Activated naive CD4-positive, alpha-beta T cell treated with anti-CD3 and anti-CD28 coated beads, Interleukin-2, amount 50 U/mL, for 24 hours (primary cell): ENCODE data around the gene AHNAK2.

Source experiments
- H3K27ac Mint-ChIP-seq: one replicate; pipeline ENCODE4 v1.8.0; 2021; ENCODE audit warnings: mild to moderate bottlenecking, mixed read lengths
- H3K27me3 Mint-ChIP-seq: one replicate; pipeline ENCODE4 v1.8.0; 2021; ENCODE audit warnings: mixed read lengths
- H3K36me3 Mint-ChIP-seq: one replicate; pipeline ENCODE4 v1.8.0; 2021; ENCODE audit warnings: mixed read lengths
- H3K4me1 Mint-ChIP-seq: one replicate; pipeline ENCODE4 v1.8.0; 2021; ENCODE audit warnings: mixed read lengths
- H3K4me3 Mint-ChIP-seq: one replicate; pipeline ENCODE4 v1.8.0; 2021; ENCODE audit warnings: mild to moderate bottlenecking, mixed read lengths
- H3K9me3 Mint-ChIP-seq: one replicate; pipeline ENCODE4 v1.8.0; 2021; ENCODE audit warnings: mixed read lengths

Gene AHNAK2

DNA sequence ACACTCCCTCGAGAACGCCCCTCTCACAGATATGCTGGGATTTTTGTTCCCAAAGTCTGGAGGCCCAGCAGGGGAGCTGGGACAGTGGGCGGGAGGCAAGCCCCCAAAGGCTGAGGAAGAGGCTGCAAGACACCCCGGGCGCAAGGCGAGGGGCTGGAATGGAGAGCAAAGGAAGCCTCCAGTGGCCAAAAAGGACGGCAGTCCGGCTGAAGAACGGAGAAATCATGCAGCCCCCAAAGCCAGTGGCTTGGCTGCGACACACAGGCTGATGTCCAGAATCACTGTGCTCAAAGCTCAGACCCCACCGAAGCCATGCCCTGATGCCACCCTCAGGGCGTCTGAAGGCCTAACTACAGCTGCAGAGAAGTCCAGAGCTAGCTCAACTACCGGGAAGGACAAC lies 18.3 kb upstream of the AHNAK2 start:
- Mint-ChIP-seq H3K9me3 (no peaks in the 10 kb centered on the region), H3K27me3 (no peaks in the 10 kb centered on the region), H3K27ac (no peak overlapping the region), H3K36me3 (peaks cover 3% of the 10 kb centered on the region), H3K4me1 (no peaks in the 10 kb centered on the region), H3K4me3 (no peak overlapping the region)

DNA sequence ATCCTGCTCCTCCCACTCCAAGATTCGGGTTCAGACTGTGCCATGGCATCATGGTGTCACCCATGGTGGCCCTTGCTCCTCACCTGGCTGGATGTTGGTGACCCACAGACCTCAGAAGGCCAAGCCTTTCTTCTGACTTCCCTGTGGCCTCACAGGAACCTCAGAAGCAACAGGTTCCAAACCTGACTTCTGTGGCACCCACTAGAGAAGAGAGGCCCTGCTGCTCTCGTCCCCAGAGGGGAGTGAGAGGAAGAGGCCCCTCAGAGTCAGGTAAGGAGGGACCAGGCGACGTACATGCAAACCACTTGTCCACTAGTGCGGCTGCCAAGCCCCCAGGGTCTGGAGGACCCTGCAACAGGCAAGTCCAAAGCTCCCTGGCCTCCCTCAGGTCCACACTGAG lies 17.9 kb upstream of the AHNAK2 start:
- H3K9me3 Mint-ChIP-seq: no peaks in the 10 kb centered on the region
- peaks cover 3% of the 10 kb centered on the region for H3K36me3 Mint-ChIP-seq
- H3K4me3 Mint-ChIP-seq: no peak overlapping the region
- H3K4me1 Mint-ChIP-seq: no peaks in the 10 kb centered on the region
- no peak overlapping the region for H3K27ac Mint-ChIP-seq
- no peaks in the 10 kb centered on the region for H3K27me3 Mint-ChIP-seq

DNA sequence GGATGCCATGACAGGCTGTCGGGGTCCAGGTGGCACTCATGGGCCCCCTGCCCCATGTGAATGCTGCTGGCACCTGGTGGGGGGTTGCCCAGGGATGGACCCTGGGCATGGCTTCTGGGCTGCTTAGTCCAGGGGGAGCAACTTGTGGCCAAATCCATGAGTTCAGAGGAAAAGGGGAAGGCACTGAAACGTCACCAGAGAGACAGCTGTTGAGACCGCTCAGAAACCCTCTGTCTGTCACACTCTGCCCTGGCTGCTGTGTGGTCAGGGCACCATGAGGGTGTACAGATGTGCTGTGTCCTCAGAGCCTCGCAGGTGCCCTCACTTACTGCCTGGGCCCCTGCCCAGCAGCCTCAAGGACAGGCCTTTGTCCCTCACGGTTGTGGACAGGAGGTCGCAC lies 16.8 kb upstream of the AHNAK2 start:
- Mint-ChIP-seq H3K4me1 (no peaks in the 10 kb centered on the region), H3K27ac (no peak overlapping the region), H3K36me3 (peaks cover 3% of the 10 kb centered on the region), H3K27me3 (no peaks in the 10 kb centered on the region), H3K9me3 (no peaks in the 10 kb centered on the region), H3K4me3 (no peak overlapping the region)

DNA sequence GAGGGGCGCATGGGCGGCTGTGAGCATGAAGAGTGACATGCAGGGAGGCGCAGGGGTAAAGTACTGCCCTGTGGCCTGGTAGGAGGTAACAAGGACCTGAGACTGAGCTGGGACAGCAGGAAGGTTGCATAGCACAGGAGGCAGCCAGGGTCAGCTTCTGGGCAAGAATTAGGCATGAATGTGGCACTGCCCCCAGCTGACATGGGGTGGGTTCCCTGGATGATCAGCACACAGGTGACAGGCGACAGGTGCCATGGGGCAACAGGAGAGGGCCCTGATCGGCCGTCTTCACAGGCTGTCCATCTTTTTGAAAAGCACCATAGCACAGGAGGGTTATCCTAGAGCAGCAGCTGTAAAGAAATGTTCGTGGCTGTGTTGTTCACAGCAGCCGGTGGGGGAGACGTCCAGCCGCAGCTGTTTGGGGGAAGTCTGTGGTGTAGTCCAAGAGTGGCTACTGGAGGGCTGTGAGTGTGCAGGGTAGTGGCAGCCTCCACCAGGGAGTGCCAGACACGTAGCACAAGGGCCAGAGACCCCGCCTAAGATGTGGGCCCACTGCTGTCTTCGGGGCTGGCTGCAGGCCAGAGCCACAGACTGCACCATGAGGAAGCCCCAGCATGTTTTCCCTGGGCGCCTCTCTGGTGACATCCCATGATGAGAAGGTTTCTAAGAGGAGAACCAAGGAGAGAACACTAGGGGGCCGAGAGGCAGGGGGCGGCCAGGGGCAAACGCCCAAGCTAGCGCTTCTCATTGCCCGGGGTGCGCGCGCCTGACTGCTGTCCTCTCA lies 15.8 kb upstream of the AHNAK2 start:
- Mint-ChIP-seq H3K4me1 (no peaks in the 10 kb centered on the region), H3K27me3 (no peaks in the 10 kb centered on the region), H3K9me3 (no peaks in the 10 kb centered on the region), H3K36me3 (peaks cover 3% of the 10 kb centered on the region), H3K27ac (no peak overlapping the region), H3K4me3 (no peak overlapping the region)

DNA sequence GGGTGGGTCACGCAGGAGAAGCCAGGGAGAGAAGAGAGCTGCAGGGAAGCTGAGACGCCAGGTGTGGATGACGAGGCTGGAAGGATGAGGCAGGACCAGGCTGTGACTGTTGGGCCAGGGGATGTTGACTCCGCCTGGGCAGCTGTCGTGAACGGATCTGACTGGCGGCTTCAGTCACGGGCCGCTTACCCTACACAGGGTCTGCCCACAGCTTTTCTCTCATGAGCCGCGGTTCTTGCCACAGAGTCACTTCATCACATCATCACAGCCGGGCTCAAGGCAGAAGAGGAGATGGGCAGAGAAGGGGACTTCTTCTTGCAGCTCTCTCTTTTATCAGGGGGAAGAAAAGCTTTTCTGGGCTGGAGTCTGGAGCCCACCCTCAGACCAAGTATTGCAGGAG lies 15.1 kb upstream of the AHNAK2 start:
- H3K9me3 Mint-ChIP-seq: no peaks in the 10 kb centered on the region
- H3K36me3 Mint-ChIP-seq: peaks cover 3% of the 10 kb centered on the region
- no peaks in the 10 kb centered on the region for H3K4me1 Mint-ChIP-seq
- H3K27me3 Mint-ChIP-seq: no peaks in the 10 kb centered on the region
- no peak overlapping the region for H3K27ac Mint-ChIP-seq
- H3K4me3 Mint-ChIP-seq: no peak overlapping the region

DNA sequence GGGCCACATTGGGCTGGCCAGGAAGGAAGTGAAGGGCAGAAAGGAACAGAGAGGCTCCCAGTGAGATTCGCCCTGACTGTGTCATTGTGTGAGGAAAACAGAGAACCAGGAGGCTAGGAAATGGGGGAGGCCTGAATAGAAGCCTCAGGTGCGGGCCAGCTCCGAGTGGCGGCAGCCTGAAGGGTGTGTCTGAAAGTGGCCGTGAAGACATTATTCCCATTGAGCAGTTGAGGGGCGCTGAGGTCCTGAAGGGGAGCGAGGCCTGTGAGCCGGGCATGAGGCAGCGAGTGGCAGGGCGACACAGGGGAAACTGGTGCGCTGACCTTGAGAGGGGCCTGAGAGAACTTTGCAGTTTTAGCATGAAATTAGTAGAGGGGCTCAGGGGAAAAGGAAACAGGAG lies 14.3 kb upstream of the AHNAK2 start:
- Mint-ChIP-seq H3K4me3 (no peak overlapping the region), H3K9me3 (no peaks in the 10 kb centered on the region), H3K36me3 (peaks cover 3% of the 10 kb centered on the region), H3K27ac (peak overlapping the region; percentile 46), H3K4me1 (peaks cover under 1% of the 10 kb centered on the region), H3K27me3 (no peaks in the 10 kb centered on the region)

DNA sequence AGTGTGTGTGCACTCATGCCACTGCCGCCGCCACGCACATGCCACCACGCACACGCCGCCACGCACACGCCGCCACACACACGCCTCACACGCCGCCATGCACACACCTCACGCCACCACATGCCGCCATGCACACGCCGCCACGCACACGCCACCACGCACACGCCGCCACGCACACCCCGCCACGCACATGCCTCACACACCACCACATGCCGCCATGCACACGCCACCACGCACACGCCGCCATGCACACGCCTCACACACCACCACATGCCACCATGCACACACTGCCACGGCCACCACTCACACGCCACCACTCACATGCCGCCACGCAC lies 13.7 kb upstream of the AHNAK2 start:
- H3K27ac Mint-ChIP-seq: peak overlapping the region; percentile 62
- no peaks in the 10 kb centered on the region for H3K27me3 Mint-ChIP-seq
- no peaks in the 10 kb centered on the region for H3K9me3 Mint-ChIP-seq
- H3K4me1 Mint-ChIP-seq: peaks cover 4% of the 10 kb centered on the region
- no peak overlapping the region for H3K4me3 Mint-ChIP-seq
- peaks cover 3% of the 10 kb centered on the region for H3K36me3 Mint-ChIP-seq

DNA sequence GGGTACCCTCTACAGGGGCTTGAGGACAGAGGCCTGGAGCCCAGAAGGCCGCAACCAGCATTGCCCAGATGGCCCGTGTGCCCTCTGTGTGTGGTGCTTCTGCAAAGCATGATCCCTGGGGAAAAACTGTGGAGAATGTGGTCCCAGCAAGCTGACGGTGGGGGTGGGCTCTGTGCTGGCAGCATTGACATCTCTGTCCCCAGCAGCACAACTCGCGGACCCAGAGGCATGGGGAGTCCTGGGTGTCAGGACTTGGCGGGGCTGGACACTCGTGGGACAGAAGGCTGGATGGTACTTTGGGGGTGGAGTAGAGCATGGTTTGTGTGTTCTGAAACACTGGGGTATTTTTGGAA lies 11.8 kb upstream of the AHNAK2 start:
- Mint-ChIP-seq H3K27ac (no peak overlapping the region), H3K27me3 (no peaks in the 10 kb centered on the region)

DNA sequence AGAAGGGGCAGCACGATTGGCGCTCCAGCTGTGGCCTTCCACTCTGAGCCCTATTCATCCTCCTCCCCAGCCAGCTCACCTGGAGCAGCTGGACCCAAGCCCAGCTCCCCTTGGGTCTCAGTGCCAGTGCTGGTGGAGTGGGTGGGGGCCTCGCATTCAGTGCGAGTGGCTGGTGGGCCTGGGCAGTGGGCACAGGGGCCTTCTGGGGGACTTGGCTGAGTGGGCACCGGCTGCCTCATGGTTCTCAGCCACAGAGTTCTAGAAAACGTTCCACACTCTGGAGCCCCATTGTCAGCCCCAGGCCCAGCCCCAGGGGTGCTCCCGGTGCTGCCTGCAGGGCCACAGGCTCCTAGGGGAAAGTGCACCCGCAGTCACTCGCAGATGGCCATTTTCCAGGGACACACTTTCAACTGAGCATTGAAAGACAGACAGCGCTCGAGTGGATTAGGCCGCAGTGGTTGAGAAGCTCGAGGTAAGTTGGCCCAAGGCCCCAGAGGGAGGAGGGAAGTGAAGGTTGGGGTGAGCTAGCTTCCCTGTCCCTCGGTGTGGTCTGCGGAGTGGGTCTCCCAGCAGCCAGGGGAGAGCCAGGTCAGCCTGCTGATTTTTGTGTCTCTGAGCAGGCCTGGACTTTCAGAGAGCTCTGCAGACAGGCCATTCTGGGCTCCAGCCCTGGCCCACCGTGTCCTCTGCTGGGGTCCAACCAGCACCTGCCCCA lies 11.2 kb upstream of the AHNAK2 start:
- H3K4me3 Mint-ChIP-seq: no peak overlapping the region
- peaks cover 6% of the 10 kb centered on the region for H3K4me1 Mint-ChIP-seq
- no peaks in the 10 kb centered on the region for H3K9me3 Mint-ChIP-seq
- H3K27ac Mint-ChIP-seq: no peak overlapping the region
- H3K27me3 Mint-ChIP-seq: no peaks in the 10 kb centered on the region
- H3K36me3 Mint-ChIP-seq: peaks cover 3% of the 10 kb centered on the region

More for the DNA sequence above, 11.8 kb upstream of the AHNAK2 start:
- Mint-ChIP-seq H3K4me3 (no peak overlapping the region), H3K36me3 (peaks cover 3% of the 10 kb centered on the region), H3K9me3 (no peaks in the 10 kb centered on the region), H3K4me1 (peaks cover 4% of the 10 kb centered on the region)

DNA sequence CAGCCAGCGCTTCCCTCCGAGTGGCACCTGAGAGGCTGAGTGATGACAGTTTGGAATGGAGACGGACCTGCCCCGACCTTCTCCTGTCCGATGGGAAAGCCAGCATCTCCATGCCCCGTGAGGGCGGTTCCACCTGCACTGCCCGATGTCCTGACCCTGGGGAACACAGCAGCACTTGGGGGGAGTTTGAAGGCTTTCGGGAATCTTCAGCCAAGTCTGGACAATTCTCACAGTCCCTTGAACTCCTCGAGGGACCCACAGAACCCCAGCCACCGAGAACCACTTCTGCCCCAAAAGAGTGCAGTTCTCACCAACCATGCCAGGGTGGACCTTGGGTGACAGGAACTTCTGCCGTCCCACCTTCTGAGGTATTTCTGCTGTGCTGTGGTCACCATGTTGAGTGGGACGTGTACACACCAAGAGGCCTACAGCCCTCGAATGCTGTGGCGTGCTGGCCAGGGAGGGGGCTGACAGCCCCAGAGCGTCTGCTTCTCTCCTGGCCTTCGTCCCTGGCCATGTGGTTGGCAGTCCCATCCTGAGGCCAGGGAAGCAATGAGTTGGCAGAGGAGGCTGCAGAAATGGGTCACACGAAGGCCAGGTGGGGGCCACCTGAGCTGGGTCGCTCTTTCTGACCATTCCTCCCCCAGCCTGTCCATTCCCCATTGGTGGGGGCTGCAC lies 8.5 kb upstream of the AHNAK2 start:
- Mint-ChIP-seq H3K36me3 (no peaks in the 10 kb centered on the region), H3K9me3 (no peaks in the 10 kb centered on the region), H3K27me3 (no peaks in the 10 kb centered on the region), H3K27ac (no peak overlapping the region), H3K4me3 (peak overlapping the region; percentile 74), H3K4me1 (peaks cover 8% of the 10 kb centered on the region)

DNA sequence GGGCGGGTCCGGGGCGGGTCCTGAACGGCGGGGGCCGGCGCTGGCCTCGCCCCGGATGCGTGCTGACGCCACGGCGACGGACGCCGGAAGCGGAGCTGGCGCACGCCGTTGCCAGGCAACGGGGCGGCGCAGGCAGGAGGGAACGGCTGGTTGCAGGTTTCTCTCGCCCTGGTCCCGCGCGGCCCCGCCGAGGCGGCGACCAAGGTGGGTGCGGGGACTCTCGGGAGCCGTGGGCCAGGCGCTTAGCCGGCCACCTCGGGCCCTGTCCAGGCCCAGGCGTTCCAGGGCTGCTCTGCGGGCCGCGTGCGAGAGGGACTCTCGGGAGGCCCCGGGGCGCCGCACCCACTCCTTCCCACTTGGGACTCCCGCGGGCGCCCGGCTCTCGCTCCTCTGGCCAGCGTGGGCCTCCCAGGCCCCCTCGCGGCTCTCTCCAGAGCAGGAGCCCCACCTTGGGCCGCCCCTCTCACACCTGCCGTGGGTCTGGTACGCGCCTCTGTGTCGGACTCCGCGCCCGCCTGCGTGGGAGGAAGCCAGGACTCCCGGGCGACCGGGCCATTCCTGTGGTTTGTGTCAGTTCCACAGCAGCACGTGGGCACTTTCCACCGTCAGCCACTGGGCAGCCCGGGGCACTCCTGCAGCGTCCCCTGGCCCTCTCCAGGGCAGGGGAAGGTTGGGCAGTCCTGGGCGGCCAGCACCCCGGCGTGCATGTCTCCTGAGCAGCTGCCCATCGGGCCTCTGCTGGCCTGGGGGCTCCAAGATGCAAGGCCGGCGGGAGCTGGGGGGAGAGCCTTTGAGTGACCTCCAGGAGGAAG lies 7.7 kb upstream of the AHNAK2 start, which contains the start of gene CLBA1:
TSS of gene CLBA1 (plus strand) at position 114 of the 812 bp plus-strand sequence. CDS start at position 758, 644 bp downstream.
- Mint-ChIP-seq H3K27me3 (no peaks in the 10 kb centered on the region), H3K9me3 (no peaks in the 10 kb centered on the region), H3K4me1 (peaks cover 8% of the 10 kb centered on the region), H3K36me3 (no peaks in the 10 kb centered on the region), H3K27ac (peak within 1 kb of the TSS; percentile 91), H3K4me3 (peak within 1 kb of the TSS; percentile 82)

DNA sequence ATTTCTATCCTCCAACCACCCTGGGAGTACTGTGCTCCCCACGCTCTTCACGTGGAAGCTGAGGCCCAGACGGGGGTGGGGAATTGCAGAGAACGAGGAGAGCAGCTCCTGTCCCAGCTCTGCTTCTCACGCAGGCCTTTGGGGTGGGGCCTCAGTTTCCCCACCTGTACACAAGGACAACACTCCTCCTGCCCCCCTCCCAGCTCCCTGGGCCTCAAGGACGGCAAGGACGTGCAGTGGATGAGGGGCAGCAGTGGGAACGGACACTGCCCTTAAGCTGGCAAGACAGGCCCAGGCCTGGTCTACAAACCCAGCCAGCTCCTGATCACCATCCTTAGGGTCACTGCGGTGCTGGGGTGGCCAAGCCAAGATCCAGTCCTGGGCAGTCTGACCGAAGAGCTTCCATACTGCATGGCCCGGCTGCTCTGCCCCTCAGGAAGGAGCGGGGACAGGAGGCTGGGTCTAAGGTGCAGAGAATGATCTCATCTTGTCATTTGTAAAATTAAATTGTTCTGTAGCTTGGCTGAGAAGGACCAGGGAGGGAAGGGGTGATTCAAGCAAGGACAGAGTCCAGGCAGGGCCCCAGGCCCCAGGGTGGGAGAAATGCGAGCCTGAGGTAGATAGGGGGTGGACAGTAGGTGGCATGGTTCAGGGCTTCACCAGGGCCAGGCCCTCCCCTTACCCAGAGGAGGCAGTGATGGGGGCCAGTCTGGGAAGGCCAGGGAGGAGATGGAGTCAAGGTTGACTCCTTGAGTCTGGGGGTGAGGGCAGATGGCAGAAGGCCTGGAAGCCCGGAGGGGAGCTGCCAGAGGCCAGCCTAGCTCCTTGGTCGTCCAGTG lies 6.1 kb upstream of the AHNAK2 start:
- Mint-ChIP-seq H3K4me3 (peak overlapping the region; percentile 82), H3K27me3 (no peaks in the 10 kb centered on the region), H3K9me3 (no peaks in the 10 kb centered on the region), H3K36me3 (no peaks in the 10 kb centered on the region), H3K4me1 (peaks cover 8% of the 10 kb centered on the region), H3K27ac (peak overlapping the region; percentile 91)

DNA sequence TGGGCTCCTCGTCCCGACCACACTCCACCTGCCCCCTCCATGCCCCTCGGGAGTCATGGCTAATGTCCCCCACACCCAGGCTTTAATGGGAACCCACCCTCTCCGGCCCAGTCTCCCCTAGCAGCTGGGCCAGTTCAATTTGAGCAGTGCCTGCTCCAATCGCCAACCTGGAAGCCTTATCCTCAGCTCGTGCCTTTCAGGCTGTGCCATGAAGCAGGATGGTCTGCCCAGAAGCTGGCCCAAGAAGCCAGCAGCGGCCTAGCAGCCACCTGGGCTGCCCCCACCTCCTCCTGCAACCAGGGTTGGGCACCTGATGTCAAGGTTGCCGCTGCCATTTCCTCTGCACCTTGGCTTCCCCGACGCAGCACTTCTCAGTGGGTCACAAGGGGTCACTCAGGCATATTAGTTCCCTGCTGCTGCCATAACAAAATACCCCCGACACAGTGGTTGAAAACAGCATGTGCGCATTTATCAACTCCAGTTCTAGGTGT lies 5.1 kb upstream of the AHNAK2 start:
- H3K36me3 Mint-ChIP-seq: no peaks in the 10 kb centered on the region
- H3K27me3 Mint-ChIP-seq: no peaks in the 10 kb centered on the region
- no peak overlapping the region for H3K27ac Mint-ChIP-seq
- no peaks in the 10 kb centered on the region for H3K9me3 Mint-ChIP-seq
- peaks cover 8% of the 10 kb centered on the region for H3K4me1 Mint-ChIP-seq
- no peak overlapping the region for H3K4me3 Mint-ChIP-seq

DNA sequence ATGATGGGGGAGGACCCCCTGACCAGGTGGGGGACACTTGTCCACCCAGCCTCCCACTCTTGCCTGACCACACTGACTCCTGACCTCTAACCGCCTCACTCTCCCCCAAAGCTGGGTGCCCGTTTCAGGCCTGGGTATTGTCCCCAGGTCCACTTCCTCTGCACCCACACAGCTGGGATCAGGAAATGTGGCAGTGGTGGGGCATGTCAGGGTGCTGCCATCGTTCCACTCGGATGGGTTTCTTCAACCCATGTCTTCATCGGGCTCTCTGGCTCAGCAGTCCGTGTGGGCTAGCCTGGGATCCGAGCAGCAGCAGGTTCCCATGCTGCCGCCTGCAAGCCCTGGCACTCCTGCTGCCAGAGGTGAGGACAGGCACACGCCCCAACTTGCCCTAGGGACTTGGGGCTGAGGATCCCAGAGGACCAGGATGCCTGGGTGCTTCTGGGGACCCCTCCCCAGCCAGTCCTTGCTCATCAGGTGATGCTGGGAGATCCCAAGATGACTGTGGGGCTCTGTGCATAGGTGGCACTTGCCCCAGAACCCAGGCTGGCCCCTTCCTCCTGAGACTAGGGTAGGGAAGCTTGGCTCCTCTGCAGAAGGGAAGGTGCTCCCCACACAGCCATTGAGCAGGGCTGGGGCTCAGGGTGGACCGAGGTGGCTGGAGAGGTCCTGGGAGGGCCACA lies 4.5 kb upstream of the AHNAK2 start:
- H3K9me3 Mint-ChIP-seq: no peaks in the 10 kb centered on the region
- H3K27ac Mint-ChIP-seq: peak overlapping the region; percentile 35
- no peaks in the 10 kb centered on the region for H3K27me3 Mint-ChIP-seq
- peaks cover 11% of the 10 kb centered on the region for H3K4me1 Mint-ChIP-seq
- H3K36me3 Mint-ChIP-seq: no peaks in the 10 kb centered on the region
- H3K4me3 Mint-ChIP-seq: no peak overlapping the region
